GM21723 (cell line): Measurements from ENCODE around the gene STARD8.
"Not testable (repeated sequence)": the region's sequence is repeated elsewhere in the genome, so short reads cannot be mapped to it uniquely, and the experiment has no call there.

Source experiments
- ATAC-seq: cut with Tn5 transposase; IDR thresholded peaks from one replicate; pipeline ENCODE4 v1.9.1; 2021; ENCODE audit warnings: mild to moderate bottlenecking, moderate library complexity; ENCODE audit not compliant: unreplicated experiment

Gene STARD8

GRCh38 chrX:68647156-68647957 is at the start of gene STARD8:
STARD8 (plus strand) TSS chrX:68647666; CDS start chrX:68647883, 217 bp downstream.
- no peak for ATAC-seq

GRCh38 chrX:68598841-68599240 is 48.6 kb upstream of the STARD8 start:
- no peak for ATAC-seq

DNA sequence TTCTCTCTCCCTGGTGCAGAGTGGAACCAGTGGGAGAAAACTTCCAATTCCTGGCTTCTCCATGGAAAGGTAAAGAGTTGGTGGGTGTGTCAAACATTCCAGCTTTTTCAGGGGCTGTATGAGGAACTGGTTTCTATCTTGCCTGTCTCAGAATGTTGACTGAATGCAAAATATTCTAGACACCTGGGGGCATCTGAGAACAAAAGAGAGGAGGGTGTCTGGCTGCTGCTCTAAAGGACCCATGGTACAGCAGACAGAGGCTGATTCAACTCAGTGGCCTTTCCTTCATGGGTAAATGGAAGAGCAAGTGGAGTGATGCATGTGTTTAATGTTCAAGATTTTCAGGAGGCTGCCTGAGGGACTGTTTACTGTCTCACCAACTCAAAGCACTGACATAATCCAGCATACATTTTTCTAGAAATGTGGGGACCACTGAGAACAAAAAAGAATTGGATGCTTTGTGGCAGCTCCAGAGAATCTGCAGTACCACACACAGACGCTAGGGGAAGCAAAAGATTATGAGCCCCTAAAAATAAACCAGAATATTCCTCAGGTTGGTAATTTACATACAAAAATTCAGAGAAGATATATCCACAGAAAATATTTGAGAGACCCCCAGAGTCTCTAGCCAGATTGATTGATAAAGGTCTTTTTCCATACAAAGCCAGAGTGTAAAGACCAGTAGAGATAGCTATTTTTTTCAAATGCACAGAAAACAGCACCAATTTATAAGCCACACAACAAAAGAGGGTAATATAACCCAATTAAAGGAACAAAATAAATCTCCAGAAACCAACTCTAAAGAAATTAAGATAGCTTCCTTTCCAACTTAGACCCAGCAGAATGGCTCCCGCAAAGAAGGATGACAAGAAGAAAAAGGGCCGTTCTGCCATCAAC is 48.0 kb upstream of the STARD8 start:
- no peak for ATAC-seq

DNA sequence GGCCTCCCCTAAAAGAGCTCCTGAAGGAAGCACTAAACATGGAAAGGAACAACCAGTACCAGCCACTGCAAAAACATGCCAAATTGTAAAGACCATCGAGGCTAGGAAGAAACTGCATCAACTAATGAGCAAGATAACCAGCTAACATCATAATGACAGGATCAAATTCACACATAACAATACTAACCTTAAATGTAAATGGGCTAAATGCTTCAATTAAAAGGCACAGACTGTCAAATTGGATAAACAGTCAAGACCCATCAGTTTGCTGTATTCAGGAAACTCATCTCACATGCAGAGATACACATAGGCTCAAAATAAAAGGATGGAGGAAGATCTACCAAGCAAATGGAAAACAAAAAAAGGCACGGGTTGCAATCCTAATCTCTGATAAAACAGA is 43.2 kb upstream of the STARD8 start:
- ATAC-seq, result not testable (repeated sequence)

- ATAC-seq, result not testable (repeated sequence)
Measured at GRCh38 chrX:68614733-68615132, 32.7 kb upstream of the STARD8 start.

DNA sequence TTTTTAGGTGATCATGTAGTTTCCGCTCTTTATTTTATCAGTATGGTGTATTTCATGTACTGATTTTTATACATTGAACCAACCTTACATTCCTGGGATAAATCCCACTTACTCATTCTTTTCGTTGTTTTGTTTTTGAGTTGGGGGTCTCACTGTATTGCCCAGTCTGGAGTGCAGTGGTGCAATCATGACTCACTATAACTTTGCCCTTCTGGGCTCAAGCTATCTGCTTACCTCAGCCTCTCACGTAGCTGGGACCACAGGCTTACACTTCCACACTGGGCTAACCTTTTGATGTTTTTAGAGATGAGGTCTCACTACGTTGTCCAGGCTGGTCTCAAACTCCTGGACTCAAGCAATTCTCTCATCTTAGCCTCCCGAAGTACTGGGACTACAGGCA is 19.5 kb upstream of the STARD8 start:
- no peak for ATAC-seq

DNA sequence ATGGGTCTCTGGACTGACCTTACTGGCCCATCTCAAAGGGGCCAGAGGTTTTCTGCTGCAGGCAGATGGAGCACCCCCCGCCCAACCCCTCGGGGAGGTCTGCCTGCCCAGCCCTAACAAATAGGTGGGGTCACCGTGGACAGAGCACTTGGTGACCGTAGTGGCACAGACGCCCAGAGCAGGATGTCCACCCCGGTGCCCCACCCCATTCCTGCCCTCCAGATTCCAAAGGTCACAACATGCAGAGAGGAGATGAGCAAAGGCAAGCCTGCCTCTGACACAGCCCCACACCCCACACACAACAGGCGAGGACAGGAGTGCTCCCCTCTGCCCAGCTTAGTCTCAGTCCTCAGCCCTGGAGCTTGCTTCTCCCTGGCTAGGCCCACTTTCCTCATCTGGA is 17.5 kb upstream of the STARD8 start:
- ATAC-seq, result not testable (repeated sequence)

- ATAC-seq, result no peak
Measured at GRCh38 chrX:68631336-68631735, 16.1 kb upstream of the STARD8 start.

GRCh38 chrX:68632491-68632890 is 15.0 kb upstream of the STARD8 start:
- no peak for ATAC-seq

- ATAC-seq, result no peak
Measured at GRCh38 chrX:68633981-68634380, 13.5 kb upstream of the STARD8 start.

DNA sequence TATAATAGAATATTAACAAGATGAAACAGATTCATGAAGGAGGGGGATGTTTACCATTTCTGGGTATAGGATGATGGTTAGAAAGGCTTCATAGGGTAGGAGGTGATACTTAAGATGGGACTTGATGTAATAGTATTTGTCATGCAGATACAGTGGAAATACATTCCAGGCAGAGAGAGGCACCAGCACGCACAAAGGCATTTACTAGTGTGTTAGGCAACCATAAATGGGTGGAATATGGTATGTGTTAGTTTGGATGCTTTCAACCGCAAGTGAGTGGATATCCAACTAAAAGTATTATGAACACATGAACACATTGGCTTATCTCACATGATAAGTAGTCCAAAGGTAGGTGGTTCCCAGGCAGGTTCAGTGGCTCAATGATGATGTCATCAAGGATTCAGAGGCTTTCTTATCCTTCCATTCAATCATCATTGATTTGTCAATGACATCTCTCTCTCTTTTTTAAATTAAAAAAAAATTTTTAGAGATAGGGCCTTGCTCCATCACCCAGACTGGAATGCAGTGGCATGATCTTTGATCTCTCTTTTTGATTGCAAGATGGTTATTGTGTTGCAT is 12.7 kb upstream of the STARD8 start:
- ATAC-seq, result no peak

GRCh38 chrX:68640661-68641060 is 6.8 kb upstream of the STARD8 start:
- ATAC-seq, result no peak

GRCh38 chrX:68644861-68645260 is 2.6 kb upstream of the STARD8 start:
- ATAC-seq, result no peak

GRCh38 chrX:68646421-68646820 is 1.0 kb upstream of the STARD8 start:
- ATAC-seq, result no peak

DNA sequence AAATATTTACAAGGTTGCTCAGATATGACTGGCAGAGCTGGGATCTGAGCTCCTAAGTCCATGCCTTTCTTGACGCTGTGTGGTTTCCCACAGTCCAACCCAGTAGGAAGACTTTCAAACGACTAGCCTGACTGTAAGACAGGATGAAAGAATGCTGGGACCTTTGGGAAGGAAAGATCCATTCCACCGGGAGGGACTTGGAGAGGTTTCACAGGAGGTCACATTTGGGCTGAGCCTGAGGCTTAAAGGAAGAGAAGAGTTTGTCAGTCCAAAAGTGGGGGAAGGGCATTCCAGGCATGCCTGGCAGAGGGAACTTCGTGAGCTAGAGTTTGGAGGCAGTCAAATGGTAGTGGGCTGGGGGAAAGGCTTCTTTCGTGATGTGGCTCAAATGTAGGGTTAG is 1.5 kb downstream of the STARD8 start:
- no peak for ATAC-seq

DNA sequence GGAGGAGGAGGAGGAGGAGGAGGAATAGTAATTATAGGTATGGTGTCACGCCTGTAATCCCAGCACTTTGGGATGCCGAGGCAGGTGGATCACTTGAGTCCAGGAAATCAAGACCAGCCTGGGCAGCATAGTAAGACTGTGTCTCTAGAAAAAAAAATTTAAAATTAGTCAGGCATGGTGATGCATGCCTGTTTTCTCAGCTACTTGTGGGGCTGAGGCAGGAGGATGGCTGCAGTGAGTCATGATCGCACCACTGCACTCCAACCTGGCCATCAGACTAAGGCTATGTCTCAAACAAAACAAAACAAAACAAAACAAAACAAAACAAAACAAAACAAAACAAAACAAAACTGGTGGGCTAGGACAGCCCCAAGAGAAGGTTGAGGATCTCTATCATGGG is 3.0 kb downstream of the STARD8 start:
- no peak for ATAC-seq

DNA sequence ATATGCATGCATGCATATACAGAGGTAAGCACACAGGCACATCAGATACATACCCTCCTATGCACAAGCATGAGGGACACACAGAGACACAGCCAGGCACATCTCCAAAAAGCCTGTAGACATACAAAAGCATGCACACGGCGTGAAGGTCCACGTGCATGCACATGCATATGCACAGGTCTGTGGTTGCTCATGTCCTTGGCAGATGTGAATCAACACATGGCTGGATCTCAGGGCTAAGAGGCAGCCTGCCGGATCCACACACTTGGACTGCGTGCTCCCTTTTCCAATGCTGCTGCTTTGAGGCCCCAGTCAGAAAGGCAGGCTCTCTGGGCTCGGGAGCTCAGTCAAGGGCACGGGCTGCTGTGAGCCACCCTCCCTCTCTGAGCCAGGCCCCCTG is 3.6 kb downstream of the STARD8 start:
- ATAC-seq, result no peak

DNA sequence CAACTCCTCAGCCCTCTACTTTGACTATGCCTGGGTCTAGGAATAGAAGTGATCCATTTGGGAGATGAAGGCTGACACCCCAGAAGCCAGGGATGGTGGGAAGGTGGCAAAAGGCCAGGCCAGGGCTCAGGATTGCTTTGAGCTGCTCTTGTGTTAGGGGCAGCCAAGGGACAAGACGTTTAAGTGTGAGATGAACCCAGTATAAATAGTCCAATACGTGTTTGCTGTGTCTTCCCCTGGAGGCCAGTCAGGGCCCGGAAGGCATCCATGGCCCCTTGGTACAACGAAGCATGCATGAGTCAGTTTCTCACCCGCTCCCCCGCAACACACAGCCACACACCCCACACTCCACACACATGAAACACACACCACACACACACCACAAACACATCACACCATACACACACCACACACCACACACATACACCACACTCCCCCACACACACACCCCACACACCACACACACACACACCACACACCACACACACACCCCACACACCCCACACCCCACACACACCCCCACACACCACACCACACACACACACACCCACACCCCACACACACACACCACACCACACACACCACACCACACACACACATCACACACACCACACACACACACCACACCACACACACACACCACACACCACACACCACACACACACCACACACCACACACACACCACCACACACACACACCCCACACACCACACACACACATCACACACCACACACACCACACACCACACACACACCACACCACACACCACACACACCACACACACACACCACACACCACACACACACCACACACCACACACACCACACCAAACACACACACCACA is 5.1 kb downstream of the STARD8 start:
- no peak for ATAC-seq

- ATAC-seq, result no peak
Measured at GRCh38 chrX:68654693-68655092, 7.2 kb downstream of the STARD8 start.

- ATAC-seq, result not testable (repeated sequence)
Measured at GRCh38 chrX:68656473-68656872, 9.0 kb downstream of the STARD8 start.

DNA sequence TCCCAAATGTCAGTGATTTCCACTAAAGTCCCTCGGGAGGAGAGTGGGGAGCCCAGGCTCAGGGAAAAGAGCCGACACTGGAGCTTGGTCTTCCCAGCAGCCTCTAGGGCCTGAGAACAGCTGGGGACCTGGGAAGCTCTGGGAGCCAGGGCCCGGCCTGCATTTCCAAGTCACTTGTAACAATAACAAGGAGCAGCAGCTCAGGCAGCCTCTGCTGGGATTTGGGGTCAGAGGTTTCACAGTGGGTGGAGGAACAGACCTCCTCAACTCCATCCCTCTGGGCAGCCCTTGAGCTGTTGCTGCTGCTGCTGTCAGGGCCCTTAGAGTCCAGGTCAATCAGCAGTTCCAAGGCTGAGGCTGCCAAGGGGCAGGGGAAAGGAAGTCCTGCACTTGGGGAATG is 11.1 kb downstream of the STARD8 start:
- no peak for ATAC-seq
